ENCODE measurements around the gene SLC41A1. TPM values are rescaled to one million over a fixed set of nuclear protein-coding genes. Genes with fewer than 3 reads are reported as not detected.
"Not testable (repeated sequence)": the region's sequence is repeated elsewhere in the genome, so short reads cannot be mapped to it uniquely, and the experiment has no call there.

SLC41A1 gene
- polyA plus RNA-seq (2013, experiment 1 of 2; ENCODE audit: insufficient read length), result 35.0 TPM
- polyA plus RNA-seq (2013, experiment 2 of 2; ENCODE audit: insufficient read length), result 34.4 TPM

- peak; percentile 93 for DNase-seq
Measured at GRCh38 chr1:205812878-205813754, at the start of gene SLC41A1. Gene SLC41A1 (minus strand): TSS chr1:205813198. CDS start chr1:205810441, 2,757 bp downstream.

GRCh38 chr1:205861540-205861939, 48.5 kb upstream of the SLC41A1 start:
- DNase-seq, result no peak

GRCh38 chr1:205858141-205858961, 45.4 kb upstream of the SLC41A1 start:
- no peak for DNase-seq

- not testable (repeated sequence) for DNase-seq
Measured at GRCh38 chr1:205857501-205857900, 44.5 kb upstream of the SLC41A1 start.

- DNase-seq, result no peak
Measured at GRCh38 chr1:205856433-205856832, 43.4 kb upstream of the SLC41A1 start.

GRCh38 chr1:205852969-205853368, 40.0 kb upstream of the SLC41A1 start:
- no peak for DNase-seq

GRCh38 chr1:205851993-205852392, 39.0 kb upstream of the SLC41A1 start:
- no peak for DNase-seq

GRCh38 chr1:205849619-205850355, 36.8 kb upstream of the SLC41A1 start, which contains the start of gene PM20D1:
Gene PM20D1 (minus strand): TSS chr1:205850132. CDS start chr1:205850072, 60 bp downstream.
- DNase-seq, result peak; percentile 5

- DNase-seq, result no peak
Measured at GRCh38 chr1:205843036-205843859, 30.2 kb upstream of the SLC41A1 start.

- no peak for DNase-seq
Measured at GRCh38 chr1:205842229-205842628, 29.2 kb upstream of the SLC41A1 start.

- DNase-seq, result no peak
Measured at GRCh38 chr1:205840146-205840923, 27.3 kb upstream of the SLC41A1 start.

- no peak for DNase-seq
Measured at GRCh38 chr1:205837382-205837970, 24.5 kb upstream of the SLC41A1 start.

- no peak for DNase-seq
Measured at GRCh38 chr1:205834751-205835150, 21.8 kb upstream of the SLC41A1 start.

GRCh38 chr1:205832326-205832751, 19.3 kb upstream of the SLC41A1 start:
- DNase-seq, result no peak

- no peak for DNase-seq
Measured at GRCh38 chr1:205827623-205828022, 14.6 kb upstream of the SLC41A1 start.

- no peak for DNase-seq
Measured at GRCh38 chr1:205826995-205827394, 14.0 kb upstream of the SLC41A1 start.

- DNase-seq, result no peak
Measured at GRCh38 chr1:205826016-205826806, 13.2 kb upstream of the SLC41A1 start.

GRCh38 chr1:205824180-205824579, 11.2 kb upstream of the SLC41A1 start:
- no peak for DNase-seq

- not testable (repeated sequence) for DNase-seq
Measured at GRCh38 chr1:205823260-205823659, 10.3 kb upstream of the SLC41A1 start.
